Activated naive CD8-positive, alpha-beta T cell treated with anti-CD3 and anti-CD28 coated beads, Interleukin-2, amount 50 U/mL, for 24 hours (primary cell): ENCODE measurements around the gene TMIGD2.
"Not testable (repeated sequence)": the region's sequence is repeated elsewhere in the genome, so short reads cannot be mapped to it uniquely, and the experiment has no call there.

Source experiments
- ATAC-seq: fragments of 150-1000 bp; cut with Tn5 transposase; one replicate; pipeline ENCODE4 v1.10.0; 2021
- DNase-seq: peaks from one replicate; pipeline ENCODE4 v3.0.0; 2021
- H3K27ac Mint-ChIP-seq: one replicate; pipeline ENCODE4 v1.8.0; 2021; ENCODE audit warnings: mild to moderate bottlenecking, mixed read lengths
- H3K27me3 Mint-ChIP-seq: one replicate; pipeline ENCODE4 v1.8.0; 2021; ENCODE audit warnings: mixed read lengths
- H3K36me3 Mint-ChIP-seq: one replicate; pipeline ENCODE4 v1.8.0; 2021; ENCODE audit warnings: low read depth, mixed read lengths
- H3K4me1 Mint-ChIP-seq: one replicate; pipeline ENCODE4 v1.8.0; 2021; ENCODE audit warnings: mixed read lengths
- H3K4me3 Mint-ChIP-seq: one replicate; pipeline ENCODE4 v1.8.0; 2021; ENCODE audit warnings: mild to moderate bottlenecking, moderate library complexity, mixed read lengths
- H3K9me3 Mint-ChIP-seq: one replicate; pipeline ENCODE4 v1.8.0; 2021; ENCODE audit warnings: mixed read lengths

TMIGD2 gene

GRCh38 chr19:4268816-4269430, 33.3 kb downstream of the TMIGD2 start:
- Mint-ChIP-seq H3K9me3 (no peaks in the 10 kb centered on the region), H3K27ac (no peak overlapping the region), H3K27me3 (no peaks in the 10 kb centered on the region), H3K4me3 (no peak overlapping the region), H3K4me1 (peaks cover 18% of the 10 kb centered on the region), H3K36me3 (peaks cover 33% of the 10 kb centered on the region)
- ATAC-seq (no peak), DNase-seq (no peak)

- H3K4me3 Mint-ChIP-seq: no peak overlapping the region
- H3K9me3 Mint-ChIP-seq: no peaks in the 10 kb centered on the region
- no peak overlapping the region for H3K27ac Mint-ChIP-seq
- H3K27me3 Mint-ChIP-seq: no peaks in the 10 kb centered on the region
- peaks cover 26% of the 10 kb centered on the region for H3K4me1 Mint-ChIP-seq
- H3K36me3 Mint-ChIP-seq: peaks cover 39% of the 10 kb centered on the region
- no peak for DNase-seq
- no peak for ATAC-seq
Measured at GRCh38 chr19:4267901-4268815, 34.0 kb downstream of the TMIGD2 start.

- peaks cover 27% of the 10 kb centered on the region for H3K4me1 Mint-ChIP-seq
- H3K36me3 Mint-ChIP-seq: peaks cover 44% of the 10 kb centered on the region
- H3K4me3 Mint-ChIP-seq: no peak overlapping the region
- H3K27me3 Mint-ChIP-seq: no peaks in the 10 kb centered on the region
- H3K27ac Mint-ChIP-seq: no peak overlapping the region
- ATAC-seq: peak; percentile 72
- no peaks in the 10 kb centered on the region for H3K9me3 Mint-ChIP-seq
- DNase-seq: peak; percentile 76
Measured at GRCh38 chr19:4267101-4267900, 34.9 kb downstream of the TMIGD2 start.

GRCh38 chr19:4266253-4267000, 35.8 kb downstream of the TMIGD2 start:
- peaks cover 27% of the 10 kb centered on the region for H3K4me1 Mint-ChIP-seq
- peak overlapping the region; percentile 28 for H3K27ac Mint-ChIP-seq
- ATAC-seq: no peak
- no peak overlapping the region for H3K4me3 Mint-ChIP-seq
- DNase-seq: no peak
- peaks cover 42% of the 10 kb centered on the region for H3K36me3 Mint-ChIP-seq
- H3K27me3 Mint-ChIP-seq: no peaks in the 10 kb centered on the region
- H3K9me3 Mint-ChIP-seq: no peaks in the 10 kb centered on the region

GRCh38 chr19:4264812-4265211, 37.4 kb downstream of the TMIGD2 start:
- Mint-ChIP-seq H3K9me3 (no peaks in the 10 kb centered on the region), H3K36me3 (peaks cover 41% of the 10 kb centered on the region), H3K4me3 (no peak overlapping the region), H3K27me3 (no peaks in the 10 kb centered on the region), H3K4me1 (peaks cover 27% of the 10 kb centered on the region), H3K27ac (peak overlapping the region; percentile 79)
- ATAC-seq (no peak), DNase-seq (no peak)

GRCh38 chr19:4260613-4261191, 41.5 kb downstream of the TMIGD2 start:
- Mint-ChIP-seq H3K4me3 (no peak overlapping the region), H3K4me1 (peaks cover 23% of the 10 kb centered on the region), H3K27me3 (no peaks in the 10 kb centered on the region), H3K36me3 (peaks cover 35% of the 10 kb centered on the region), H3K9me3 (no peaks in the 10 kb centered on the region), H3K27ac (peak overlapping the region; percentile 18)
- ATAC-seq: no peak
- no peak for DNase-seq

- ATAC-seq (no peak), DNase-seq (no peak)
- Mint-ChIP-seq H3K27me3 (no peaks in the 10 kb centered on the region), H3K27ac (no peak overlapping the region), H3K4me3 (no peak overlapping the region), H3K4me1 (peaks cover 1% of the 10 kb centered on the region), H3K36me3 (peaks cover 39% of the 10 kb centered on the region), H3K9me3 (no peaks in the 10 kb centered on the region)
Measured at GRCh38 chr19:4258181-4258580, 44.0 kb downstream of the TMIGD2 start.

GRCh38 chr19:4257025-4257424, 45.2 kb downstream of the TMIGD2 start:
- ATAC-seq: no peak
- no peaks in the 10 kb centered on the region for H3K9me3 Mint-ChIP-seq
- no peak overlapping the region for H3K4me3 Mint-ChIP-seq
- no peaks in the 10 kb centered on the region for H3K27me3 Mint-ChIP-seq
- H3K36me3 Mint-ChIP-seq: peaks cover 38% of the 10 kb centered on the region
- H3K27ac Mint-ChIP-seq: no peak overlapping the region
- DNase-seq: no peak
- H3K4me1 Mint-ChIP-seq: no peaks in the 10 kb centered on the region

GRCh38 chr19:4256563-4256962, 45.6 kb downstream of the TMIGD2 start:
- peaks cover 42% of the 10 kb centered on the region for H3K36me3 Mint-ChIP-seq
- H3K27me3 Mint-ChIP-seq: no peaks in the 10 kb centered on the region
- no peaks in the 10 kb centered on the region for H3K4me1 Mint-ChIP-seq
- H3K9me3 Mint-ChIP-seq: no peaks in the 10 kb centered on the region
- ATAC-seq: no peak
- H3K4me3 Mint-ChIP-seq: no peak overlapping the region
- no peak for DNase-seq
- no peak overlapping the region for H3K27ac Mint-ChIP-seq

- peaks cover 2% of the 10 kb centered on the region for H3K9me3 Mint-ChIP-seq
- H3K4me1 Mint-ChIP-seq: peaks cover 18% of the 10 kb centered on the region
- H3K36me3 Mint-ChIP-seq: peaks cover 29% of the 10 kb centered on the region
- ATAC-seq (peak; percentile 94), DNase-seq (peak; percentile 98)
- peak within 1 kb of the TSS; percentile 100 for H3K27ac Mint-ChIP-seq
- H3K4me3 Mint-ChIP-seq: peak within 1 kb of the TSS; percentile 99
- H3K27me3 Mint-ChIP-seq: peaks cover 3% of the 10 kb centered on the region
Measured at GRCh38 chr19:4246767-4247593, 55.2 kb downstream of the TMIGD2 start, which contains the start of gene YJU2. Gene YJU2 (plus strand): TSS chr19:4247080. CDS start chr19:4247147, 67 bp downstream.

- peak overlapping the region; percentile 99 for H3K4me3 Mint-ChIP-seq
- not testable (repeated sequence) for H3K9me3 Mint-ChIP-seq, ATAC-seq, DNase-seq, H3K27me3 Mint-ChIP-seq
- peak overlapping the region; percentile 100 for H3K27ac Mint-ChIP-seq
- H3K36me3 Mint-ChIP-seq: peaks cover 21% of the 10 kb centered on the region
- H3K4me1 Mint-ChIP-seq: peaks cover 18% of the 10 kb centered on the region
Measured at GRCh38 chr19:4245938-4246337, 56.3 kb downstream of the TMIGD2 start.
